Breast epithelium (tissue), 3 donors: Measurements from ENCODE around the gene CDH4.

ENCODE experiments used
- POLR2A ChIP-seq: fragments of 450-650 bp; IDR thresholded peaks from one replicate; pipeline ENCODE4 v1.6.1; 2016; ENCODE audit warnings: antibody characterized with exemption, mild to moderate bottlenecking, moderate library complexity
- TF ChIP-seq, protein P1 (sequence below), 3 donors: fragments of 450-650 bp; IDR thresholded peaks; one replicate each; pipeline ENCODE4 v1.5.1; 2016 to 2017; ENCODE audit warnings: antibody characterized with exemption in 3 of 3, mild to moderate bottlenecking in 3 of 3, moderate library complexity in 3 of 3

DNA sequence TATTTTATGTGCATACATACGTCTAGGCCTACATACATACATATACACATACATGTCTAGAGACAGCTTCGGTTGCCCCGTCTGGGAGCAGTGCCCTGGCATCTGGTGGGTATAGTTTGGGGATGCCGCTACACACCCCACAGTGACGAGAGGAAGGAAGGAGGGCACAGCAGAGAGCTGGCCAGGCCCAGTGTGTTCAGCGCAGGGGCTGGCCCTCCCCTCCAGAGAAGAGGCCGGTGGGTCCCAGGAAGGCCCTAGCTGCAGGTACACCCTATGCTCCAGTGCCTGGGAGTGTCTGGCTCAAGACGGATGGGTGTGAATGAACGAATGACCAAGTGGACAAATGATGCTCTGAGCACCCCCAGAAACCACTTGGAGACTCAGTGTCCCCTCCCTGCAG lies 284.6 kb downstream of the CDH4 start:
- no peak for TF ChIP-seq POLR2A
- TF ChIP-seq, protein P1, sequence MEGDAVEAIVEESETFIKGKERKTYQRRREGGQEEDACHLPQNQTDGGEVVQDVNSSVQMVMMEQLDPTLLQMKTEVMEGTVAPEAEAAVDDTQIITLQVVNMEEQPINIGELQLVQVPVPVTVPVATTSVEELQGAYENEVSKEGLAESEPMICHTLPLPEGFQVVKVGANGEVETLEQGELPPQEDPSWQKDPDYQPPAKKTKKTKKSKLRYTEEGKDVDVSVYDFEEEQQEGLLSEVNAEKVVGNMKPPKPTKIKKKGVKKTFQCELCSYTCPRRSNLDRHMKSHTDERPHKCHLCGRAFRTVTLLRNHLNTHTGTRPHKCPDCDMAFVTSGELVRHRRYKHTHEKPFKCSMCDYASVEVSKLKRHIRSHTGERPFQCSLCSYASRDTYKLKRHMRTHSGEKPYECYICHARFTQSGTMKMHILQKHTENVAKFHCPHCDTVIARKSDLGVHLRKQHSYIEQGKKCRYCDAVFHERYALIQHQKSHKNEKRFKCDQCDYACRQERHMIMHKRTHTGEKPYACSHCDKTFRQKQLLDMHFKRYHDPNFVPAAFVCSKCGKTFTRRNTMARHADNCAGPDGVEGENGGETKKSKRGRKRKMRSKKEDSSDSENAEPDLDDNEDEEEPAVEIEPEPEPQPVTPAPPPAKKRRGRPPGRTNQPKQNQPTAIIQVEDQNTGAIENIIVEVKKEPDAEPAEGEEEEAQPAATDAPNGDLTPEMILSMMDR (IDR thresholded peaks at IDR 0.05) = no peak
